ENCODE measurements around the gene SLC16A13. TPM values are rescaled to one million over a fixed set of nuclear protein-coding genes. Genes with fewer than 3 reads are reported as not detected.
A peak's percentile ranks its signal among the peaks of the same experiment; 100 is the strongest.
"Not testable (repeated sequence)": the region's sequence is repeated elsewhere in the genome, so short reads cannot be mapped to it uniquely, and the experiment has no call there.

The SLC16A13 gene
- total and polyA plus RNA-seq, 2 of the 4 experiments (the other 2 are of a cell fraction): 0.18 to 2.3 TPM

- H3K56ac ChIP-seq (ENCODE audit: extremely low read depth, insufficient read depth, low read length); H2AK5ac ChIP-seq (ENCODE audit: low read depth, low read length); ATAC-seq (ENCODE audit: low read depth); POLR2A ChIA-PET (ENCODE audit: unreplicated experiment); H2BK20ac ChIP-seq (ENCODE audit: low read depth, low read length); dilution Hi-C loops (cut with HindIII; ENCODE audit: low sequenced_read_pairs, unreplicated experiment); H3K9me3 ChIP-seq (ENCODE audit: control insufficient read depth, insufficient read depth, low read length); H3K79me1 ChIP-seq (ENCODE audit: low read depth in 1 of 2, low read length in 2 of 2); H3K23ac ChIP-seq (ENCODE audit: low read depth, low read length); H4K5ac ChIP-seq (ENCODE audit: low read depth, low read length); H3K36me3 ChIP-seq (ENCODE audit: control insufficient read depth, insufficient read depth, low read length); H3K27ac ChIP-seq (ENCODE audit: insufficient read depth, low read length); H2BK120ac ChIP-seq (ENCODE audit: low read depth, low read length); H3K18ac ChIP-seq (ENCODE audit: low read depth, low read length); H3K9ac ChIP-seq (ENCODE audit: low read depth, low read length); H3K14ac ChIP-seq (replicated peaks; ENCODE audit: low read depth, low read length); H4K91ac ChIP-seq (ENCODE audit: insufficient read depth, low read depth, low read length); H4K8ac ChIP-seq (ENCODE audit: low read depth in 2 of 2, low read length in 2 of 2); BruUV-seq (replicated peaks); H3K4me3 ChIP-seq (ENCODE audit: insufficient read depth, low read depth, low read length); H3K4ac ChIP-seq (ENCODE audit: low read depth, low read length); DNase-seq; H4K20me1 ChIP-seq (ENCODE audit: insufficient read depth, low read length); H2BK15ac ChIP-seq (ENCODE audit: low read depth, low read length); H2AK9ac ChIP-seq (replicated peaks; ENCODE audit: low read depth, low read length, poor library complexity); H2BK5ac ChIP-seq (ENCODE audit: low read depth, low read length, poor library complexity, severe bottlenecking); H3K9me1 ChIP-seq (ENCODE audit: insufficient read depth, low read length); H3K4me1 ChIP-seq (ENCODE audit: control insufficient read depth, insufficient read depth, low read length): not testable (repeated sequence)
- Histone ChIP-seq H3K4me2 (ENCODE audit: low read depth, low read length) (peak overlapping the region; percentile 18), H3K27me3 (ENCODE audit: control insufficient read depth, insufficient read depth, low read length) (peaks cover 31% of the 10 kb centered on the region), H2AFZ (replicated peaks; ENCODE audit: low read length, poor library complexity) (peak overlapping the region; percentile 77)
- intact Hi-C loops (cut with micrococcal nuclease): loop anchor here (1.0 to 10.0 kb wide), 2 partner anchors 89 to 518 kb away; partner anchors contain the start of gene SENP3
- in situ Hi-C loops (cut with MboI; ENCODE audit: low sequenced_read_pairs): loop anchor here (10.0 kb wide), 1 partner anchor 258 kb away; the partner anchor contains the start of gene EIF5A
- CTCF ChIA-PET: interaction anchor here (1.0 to 2.6 kb wide), 7 partner anchors 32 to 249 kb away, joined by 4 to 21 read pairs (median 6); no protein-coding TSS in a partner anchor
- 10% methylated on average over 2 of the region's 26 CpGs; no CpG with 5 or more reads in 1 of the 2 experiments for WGBS, 2 experiments (ENCODE audit: extremely low coverage in 2 of 2, insufficient read length in 1 of 2)
- TF ChIP-seq USF2 (IDR thresholded peaks at IDR 0.05; ENCODE audit: low read depth, low read length) (peak; percentile 40; the same call in 1 of the 2 replicates), MAFK (IDR thresholded peaks at IDR 0.05; ENCODE audit: low read depth, low read length) (peak; percentile 58)
Observed at GRCh38 chr17:7046725-7047397, 11.0 kb downstream of the SLC16A13 start.
